Gastroesophageal sphincter (tissue), 3 donors: ENCODE results near the gene ZC3H12D.

ENCODE experiments used
- CTCF ChIP-seq, 4 experiments: fragments of 200-600 bp in 2 of 4; fragments of 450-650 bp in 2 of 4; sonication (generic) in 1 of 4; IDR thresholded peaks; one replicate each; pipeline ENCODE4 v1.5.1; 2017 to 2019; ENCODE audit warnings: antibody characterized with exemption in 4 of 4, mild to moderate bottlenecking in 2 of 4, moderate library complexity in 2 of 4
- POLR2AphosphoS5 ChIP-seq: sonication (generic); formaldehyde crosslinking; IDR thresholded peaks from one replicate; pipeline ENCODE4 v1.6.1; 2017; ENCODE audit warnings: antibody characterized with exemption

GRCh38 chr6:149497365-149497764, 12.6 kb upstream of the ZC3H12D start:
- no peak for TF ChIP-seq POLR2AphosphoS5
- no peak for TF ChIP-seq CTCF (IDR thresholded peaks at IDR 0.05)
